Osteoblast (primary cell): ENCODE results near the gene ELP4. TPM values are rescaled to one million over a fixed set of nuclear protein-coding genes. Genes with fewer than 3 reads are reported as not detected.
A peak's percentile ranks its signal among the peaks of the same experiment; 100 is the strongest.

Experiments used
- DNase-seq: peaks from one replicate; pipeline ENCODE4 v3.0.0; 2011; ENCODE audit warnings: low spot score, mixed read lengths; ENCODE audit not compliant: insufficient read length; ENCODE audit errors: missing footprints
- H2AFZ ChIP-seq: 2 replicates; pipeline ENCODE4 v1.6.0; 2011; ENCODE audit warnings: mild to moderate bottlenecking, low read length
- H3K27ac ChIP-seq: 2 replicates; pipeline ENCODE4 v1.5.1; 2011; ENCODE audit warnings: mild to moderate bottlenecking, low read depth, low read length, moderate library complexity
- H3K27me3 ChIP-seq: 2 replicates; pipeline ENCODE4 v1.6.0; 2012; ENCODE audit warnings: mild to moderate bottlenecking, control low read depth, inconsistent platforms, low read length, moderate library complexity; ENCODE audit not compliant: insufficient read depth
- H3K36me3 ChIP-seq: 2 replicates; pipeline ENCODE4 v1.5.1; 2011; ENCODE audit warnings: mild to moderate bottlenecking, low read length, control low read depth, moderate library complexity; ENCODE audit not compliant: insufficient read depth
- H3K4me1 ChIP-seq: 2 replicates; pipeline ENCODE4 v1.5.1; 2011; ENCODE audit warnings: mild to moderate bottlenecking, low read length, control low read depth, moderate library complexity; ENCODE audit not compliant: insufficient read depth
- H3K4me2 ChIP-seq: 2 replicates; pipeline ENCODE4 v1.6.0; 2011; ENCODE audit warnings: mild to moderate bottlenecking, low read length; ENCODE audit not compliant: insufficient read depth
- H3K4me3 ChIP-seq: fragments of 200-600 bp; sonication (generic); 3 replicates; pipeline ENCODE4 v1.5.1; 2012; ENCODE audit warnings: mild to moderate bottlenecking, low read length, inconsistent platforms; ENCODE audit not compliant: insufficient read depth
- H3K79me2 ChIP-seq: 2 replicates; pipeline ENCODE4 v1.6.0; 2012; ENCODE audit warnings: mild to moderate bottlenecking, low read length, control low read depth, inconsistent platforms; ENCODE audit not compliant: insufficient read depth
- H3K9me3 ChIP-seq: 2 replicates; pipeline ENCODE4 v1.5.1; 2011; ENCODE audit warnings: low read depth, low read length, control low read depth
- H4K20me1 ChIP-seq: 2 replicates; pipeline ENCODE4 v1.6.0; 2012; ENCODE audit warnings: mild to moderate bottlenecking, low read length, control low read depth; ENCODE audit not compliant: insufficient read depth
- CTCF ChIP-seq: IDR thresholded peaks from 2 replicates; pipeline ENCODE4 v1.5.1; 2011; ENCODE audit warnings: mild to moderate bottlenecking, low read depth, low read length, moderate library complexity; ENCODE audit errors: extremely low read depth
- total RNA-seq: library from RNA; depleted of rRNA; stranded (reverse); fragments of >200 nt; gene quantifications from 2 replicates; pipeline ENCODE4 v1.2.3, GENCODE V29; 2012

ELP4 gene
- total RNA-seq, 1 donor: 16.3 TPM

DNA sequence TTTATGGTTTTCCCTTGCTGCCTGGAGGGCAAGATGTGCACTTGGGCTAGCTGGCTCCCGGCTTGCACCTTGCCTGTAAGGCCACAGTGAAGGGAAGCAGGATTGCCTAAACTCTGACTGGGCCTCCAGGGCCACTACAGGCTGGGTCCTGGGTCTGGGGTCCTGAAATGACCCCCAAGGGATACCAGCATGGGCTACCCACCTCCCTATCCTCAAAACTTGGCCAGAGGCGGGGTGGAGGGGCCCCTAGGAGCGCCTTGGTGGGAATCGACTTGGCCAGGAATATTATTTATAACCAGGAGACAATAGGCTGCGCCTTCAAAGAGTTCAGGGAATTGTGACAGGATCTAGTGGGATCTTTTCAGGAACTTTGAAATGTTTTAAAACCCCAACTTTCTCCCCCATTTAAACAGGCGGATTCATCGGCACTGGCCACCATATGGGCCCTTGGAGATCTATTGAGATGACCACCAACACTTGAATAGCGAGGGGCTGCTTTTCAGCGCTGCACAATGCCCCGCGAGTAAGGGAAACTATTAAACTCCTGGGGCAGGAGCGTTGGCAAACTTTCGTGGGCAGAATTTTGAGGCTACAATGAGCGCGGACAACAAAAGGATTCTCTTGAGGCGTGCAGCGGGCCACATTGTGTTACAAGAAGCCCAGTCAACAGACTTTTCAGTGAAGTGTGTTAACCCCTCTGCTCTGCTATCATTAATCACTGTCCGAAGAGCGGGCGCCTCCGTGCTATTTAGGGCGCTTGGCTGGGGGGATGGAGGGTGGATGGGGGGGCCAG is 286.3 kb downstream of the ELP4 start:
- peak; percentile 46 for DNase-seq
- TF ChIP-seq CTCF: no peak
- no peaks in the 10 kb centered on the region for H3K79me2 ChIP-seq
- no peaks in the 10 kb centered on the region for H4K20me1 ChIP-seq
- peaks cover 7% of the 10 kb centered on the region for H3K4me1 ChIP-seq
- H2AFZ ChIP-seq: no peak overlapping the region
- H3K27me3 ChIP-seq: peaks cover 63% of the 10 kb centered on the region
- no peak overlapping the region for H3K4me2 ChIP-seq
- H3K27ac ChIP-seq: no peak overlapping the region
- no peak overlapping the region for H3K4me3 ChIP-seq
- no peaks in the 10 kb centered on the region for H3K36me3 ChIP-seq
- H3K9me3 ChIP-seq: no peaks in the 10 kb centered on the region

DNA sequence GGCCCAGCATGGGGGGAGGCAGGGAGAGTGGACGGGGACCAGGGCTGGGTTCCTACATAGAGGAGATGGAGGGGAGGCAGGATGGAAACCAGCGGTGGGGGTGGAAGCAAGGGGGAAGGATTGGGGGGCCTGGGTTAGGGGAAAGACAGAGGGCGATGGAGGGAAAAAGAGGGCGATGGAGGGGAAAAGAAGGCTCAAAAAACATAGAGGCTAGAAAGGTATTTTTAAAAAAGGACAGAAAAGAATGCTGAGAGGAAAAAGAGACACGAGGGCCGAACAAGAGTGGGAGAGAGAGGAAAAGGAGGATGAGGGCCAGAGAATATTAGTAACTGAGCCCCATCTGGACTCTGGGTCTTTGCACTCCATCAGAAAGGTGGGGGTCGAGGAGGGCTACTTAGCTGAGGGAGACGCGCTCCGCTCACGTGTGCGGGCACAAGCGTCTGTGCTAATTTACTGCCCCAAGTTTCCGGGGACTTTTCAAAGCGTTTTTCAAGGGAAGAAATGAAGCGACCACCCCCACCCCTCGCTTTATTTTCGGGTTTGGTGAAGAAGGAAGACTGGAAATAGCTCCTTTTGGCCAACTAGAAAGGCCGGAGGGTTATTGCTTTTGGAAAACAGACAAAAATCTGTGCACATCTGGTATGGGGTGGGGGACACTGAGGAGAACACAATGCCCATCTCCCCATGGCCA is 287.1 kb downstream of the ELP4 start:
- H3K27me3 ChIP-seq: peaks cover 70% of the 10 kb centered on the region
- no peaks in the 10 kb centered on the region for H4K20me1 ChIP-seq
- TF ChIP-seq CTCF: no peak
- no peaks in the 10 kb centered on the region for H3K9me3 ChIP-seq
- H3K79me2 ChIP-seq: no peaks in the 10 kb centered on the region
- DNase-seq: peak; percentile 65
- no peak overlapping the region for H3K4me3 ChIP-seq
- H2AFZ ChIP-seq: no peak overlapping the region
- no peak overlapping the region for H3K27ac ChIP-seq
- no peaks in the 10 kb centered on the region for H3K36me3 ChIP-seq
- H3K4me2 ChIP-seq: no peak overlapping the region
- peaks cover 7% of the 10 kb centered on the region for H3K4me1 ChIP-seq

- peak; percentile 90 for DNase-seq
- no peak for TF ChIP-seq CTCF
- H3K27ac ChIP-seq: no peak overlapping the region
- no peaks in the 10 kb centered on the region for H3K79me2 ChIP-seq
- H3K36me3 ChIP-seq: no peaks in the 10 kb centered on the region
- H3K4me2 ChIP-seq: peak overlapping the region; percentile 60
- H3K4me3 ChIP-seq: peak overlapping the region; percentile 22
- no peaks in the 10 kb centered on the region for H4K20me1 ChIP-seq
- H3K4me1 ChIP-seq: peaks cover 7% of the 10 kb centered on the region
- no peak overlapping the region for H2AFZ ChIP-seq
- H3K27me3 ChIP-seq: peaks cover 73% of the 10 kb centered on the region
- H3K9me3 ChIP-seq: no peaks in the 10 kb centered on the region
These were observed 287.9 kb downstream of the ELP4 start for GRCh38 chr11:31797190-31798056.
